ENCODE data around the gene RHOF. TPM values are rescaled to one million over a fixed set of nuclear protein-coding genes. Genes with fewer than 3 reads are reported as not detected.
A peak's percentile ranks its signal among the peaks of the same experiment; 100 is the strongest.
"Not testable (repeated sequence)": the region's sequence is repeated elsewhere in the genome, so short reads cannot be mapped to it uniquely, and the experiment has no call there.

The RHOF gene
- total RNA-seq, 1 experiment from 2014 or later, result 1.6 TPM

GRCh38 chr12:121796855-121797751 lies 3.6 kb upstream of the RHOF start:
- Histone ChIP-seq H3K36me3 (peaks cover 42% of the 10 kb centered on the region), H3K4me3 (no peak overlapping the region), H3K9me3 (replicated peaks) (0 out of 2 replicates have a peak, but pooled peaks cover 2% of the 10 kb centered on the region), H3K27ac (no peak overlapping the region), H3K4me1 (replicated peaks) (peaks cover 65% of the 10 kb centered on the region), H3K27me3 (replicated peaks) (no peaks in the 10 kb centered on the region)
- no peak for DNase-seq (ENCODE audit: low read depth in 1 of 2, low spot score in 2 of 2)

- Histone ChIP-seq H3K27me3 (replicated peaks) (no peaks in the 10 kb centered on the region), H3K36me3 (peaks cover 35% of the 10 kb centered on the region), H3K27ac (peak overlapping the region; percentile 33), H3K9me3 (replicated peaks) (0 out of 2 replicates have a peak, but pooled peaks cover 2% of the 10 kb centered on the region), H3K4me3 (peak overlapping the region; percentile 38), H3K4me1 (replicated peaks) (peaks cover 47% of the 10 kb centered on the region)
- peak; percentile 78 to 80 for DNase-seq (ENCODE audit: low read depth in 1 of 2, low spot score in 2 of 2)
These were observed 1.8 kb upstream of the RHOF start for GRCh38 chr12:121795034-121795968.

- Histone ChIP-seq H3K36me3 (peaks cover 35% of the 10 kb centered on the region), H3K27me3 (replicated peaks) (no peaks in the 10 kb centered on the region), H3K27ac (peak overlapping the region; percentile 33), H3K4me3 (peak overlapping the region; percentile 38), H3K9me3 (replicated peaks) (0 out of 2 replicates have a peak, but pooled peaks cover 2% of the 10 kb centered on the region), H3K4me1 (replicated peaks) (peaks cover 42% of the 10 kb centered on the region)
- DNase-seq (ENCODE audit: low read depth in 1 of 2, low spot score in 2 of 2), result peak in 1 of 2 experiments; percentile 66
These were observed 1.1 kb upstream of the RHOF start for GRCh38 chr12:121794534-121795033.

DNA sequence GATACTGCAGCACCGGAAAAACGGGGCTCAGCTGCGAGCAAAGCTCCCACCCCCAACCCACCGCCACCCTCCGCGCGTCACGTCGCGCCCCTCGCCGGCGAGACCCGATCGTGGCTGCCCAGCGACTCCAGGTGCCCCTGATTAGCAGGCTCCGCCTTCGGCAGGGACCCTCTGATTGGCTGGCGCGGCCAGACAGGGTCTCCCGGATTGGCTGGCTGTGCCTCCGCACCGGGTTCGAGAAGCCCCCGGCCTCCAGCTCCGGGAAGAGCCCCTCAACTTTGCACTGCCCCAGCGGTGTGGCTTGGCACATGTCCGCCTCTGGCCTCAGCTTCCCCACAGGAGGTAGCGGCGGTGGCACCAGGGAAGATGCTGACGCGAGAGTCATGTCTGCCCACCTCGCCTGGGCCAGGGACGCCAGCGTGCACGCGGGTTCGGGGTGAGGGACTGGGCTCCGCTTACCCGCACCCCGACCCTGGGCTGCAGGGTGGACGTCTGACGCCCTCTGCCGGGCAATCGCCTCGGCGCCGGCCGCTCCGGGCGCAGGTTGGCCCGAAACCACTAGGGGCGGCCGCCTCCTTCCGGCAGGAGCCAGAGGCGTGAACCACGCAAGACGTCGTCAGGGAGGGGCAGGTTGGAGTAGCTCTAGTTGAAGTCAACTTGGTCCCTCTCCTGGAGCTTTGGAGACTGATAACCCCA lies 498 bp upstream of the RHOF start:
- no peaks in the 10 kb centered on the region for H3K27me3 ChIP-seq (replicated peaks)
- peaks cover 31% of the 10 kb centered on the region for H3K36me3 ChIP-seq
- H3K4me3 ChIP-seq, result peak overlapping the region; percentile 38
- H3K27ac ChIP-seq, result no peak overlapping the region
- 0 out of 2 replicates have a peak, but pooled peaks cover 2% of the 10 kb centered on the region for H3K9me3 ChIP-seq (replicated peaks)
- DNase-seq (ENCODE audit: low read depth in 1 of 2, low spot score in 2 of 2), result peak; percentile 90 to 93
- H3K4me1 ChIP-seq (replicated peaks), result peaks cover 37% of the 10 kb centered on the region

- H3K27ac ChIP-seq, result no peak overlapping the region
- H3K9me3 ChIP-seq (replicated peaks), result 0 out of 2 replicates have a peak, but pooled peaks cover 2% of the 10 kb centered on the region
- peaks cover 20% of the 10 kb centered on the region for H3K36me3 ChIP-seq
- no peak for DNase-seq (ENCODE audit: low read depth in 1 of 2, low spot score in 2 of 2)
- peaks cover 27% of the 10 kb centered on the region for H3K4me1 ChIP-seq (replicated peaks)
- no peaks in the 10 kb centered on the region for H3K27me3 ChIP-seq (replicated peaks)
- H3K4me3 ChIP-seq, result peak overlapping the region; percentile 38
These were observed 665 bp downstream of the RHOF start for GRCh38 chr12:121792607-121793439.

GRCh38 chr12:121791671-121792551 lies 1.6 kb downstream of the RHOF start:
- no peak for DNase-seq (ENCODE audit: low read depth in 1 of 2, low spot score in 2 of 2)
- H3K27me3 ChIP-seq (replicated peaks), result no peaks in the 10 kb centered on the region
- no peak overlapping the region for H3K4me3 ChIP-seq
- no peak overlapping the region for H3K27ac ChIP-seq
- 0 out of 2 replicates have a peak, but pooled peaks cover 2% of the 10 kb centered on the region for H3K9me3 ChIP-seq (replicated peaks)
- H3K36me3 ChIP-seq, result peaks cover 15% of the 10 kb centered on the region
- peaks cover 27% of the 10 kb centered on the region for H3K4me1 ChIP-seq (replicated peaks)

DNA sequence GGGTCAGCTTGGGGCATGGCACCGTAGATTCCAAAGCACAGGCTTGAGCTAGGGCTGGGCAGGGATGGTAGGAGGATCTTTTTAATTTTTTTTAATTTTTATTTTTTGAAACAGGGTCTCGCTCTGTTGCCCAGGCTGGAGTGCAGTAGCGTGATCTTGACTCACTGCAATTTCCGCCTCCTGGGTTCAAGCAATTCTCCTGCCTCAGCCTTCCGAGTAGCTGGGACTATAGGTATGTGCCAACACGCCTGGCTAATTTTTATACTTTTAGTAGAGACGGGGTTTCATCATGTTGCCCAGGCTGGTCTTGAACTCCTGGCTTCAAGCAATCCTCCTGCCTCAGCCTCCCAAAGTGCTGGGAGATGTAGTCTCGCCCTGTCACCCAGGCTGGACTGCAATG lies 2.7 kb downstream of the RHOF start:
- not testable (repeated sequence) for H3K27me3 ChIP-seq (replicated peaks)

GRCh38 chr12:121789800-121790728 lies 3.4 kb downstream of the RHOF start:
- H3K27me3 ChIP-seq (replicated peaks), result no peaks in the 10 kb centered on the region
- peaks cover 27% of the 10 kb centered on the region for H3K4me1 ChIP-seq (replicated peaks)
- no peak overlapping the region for H3K4me3 ChIP-seq
- H3K9me3 ChIP-seq (replicated peaks), result 0 out of 2 replicates have a peak, but pooled peaks cover 2% of the 10 kb centered on the region
- no peak for DNase-seq (ENCODE audit: low read depth in 1 of 2, low spot score in 2 of 2)
- no peak overlapping the region for H3K27ac ChIP-seq
- peaks cover under 1% of the 10 kb centered on the region for H3K36me3 ChIP-seq

More for the DNA sequence above, 2.7 kb downstream of the RHOF start:
- not testable (repeated sequence) for DNase-seq (ENCODE audit: low read depth in 1 of 2, low spot score in 2 of 2); H3K36me3 ChIP-seq; H3K27ac ChIP-seq; H3K4me3 ChIP-seq; H3K9me3 ChIP-seq (replicated peaks)
- H3K4me1 ChIP-seq (replicated peaks), result peaks cover 33% of the 10 kb centered on the region

- peaks cover 25% of the 10 kb centered on the region for H3K4me1 ChIP-seq (replicated peaks)
- no peak for DNase-seq (ENCODE audit: low read depth in 1 of 2, low spot score in 2 of 2)
- no peaks in the 10 kb centered on the region for H3K27me3 ChIP-seq (replicated peaks)
These were observed 4.2 kb downstream of the RHOF start for GRCh38 chr12:121789233-121789781.

DNA sequence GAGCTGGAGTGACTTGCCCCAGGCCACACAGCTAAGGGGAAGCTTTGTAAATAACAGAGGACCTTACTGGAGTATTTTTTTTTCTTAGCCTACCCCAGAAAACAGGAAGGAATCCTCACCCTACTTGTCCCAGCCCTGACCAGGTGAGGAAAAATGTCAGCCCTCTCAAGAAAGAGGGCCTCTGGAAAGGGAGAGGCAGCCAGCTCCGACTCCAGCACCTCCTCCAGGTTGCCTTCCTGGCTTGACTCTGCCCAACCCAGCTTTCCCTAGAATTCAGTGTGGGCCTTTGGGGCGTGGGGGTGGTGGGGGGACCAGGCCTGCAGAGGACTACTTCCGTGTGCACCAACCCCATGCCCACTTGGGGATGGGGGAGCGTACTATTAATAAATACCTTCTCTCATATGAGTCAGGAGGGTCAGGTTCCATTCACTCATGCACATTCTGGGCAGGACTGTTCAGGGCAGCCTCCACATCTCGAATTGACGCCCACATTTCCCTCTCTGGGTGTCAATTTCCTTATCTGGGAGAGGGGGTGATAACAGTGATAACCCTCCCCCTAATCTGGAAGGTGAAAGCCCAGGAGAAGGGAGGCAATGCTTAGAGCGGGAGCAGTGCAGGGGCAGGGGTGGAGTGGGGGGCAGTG lies 5.2 kb downstream of the RHOF start:
- Histone ChIP-seq H3K4me1 (replicated peaks) (peaks cover 23% of the 10 kb centered on the region), H3K4me3 (no peak overlapping the region), H3K36me3 (no peaks in the 10 kb centered on the region), H3K27ac (no peak overlapping the region), H3K27me3 (replicated peaks) (no peaks in the 10 kb centered on the region), H3K9me3 (replicated peaks) (0 out of 2 replicates have a peak, but pooled peaks cover under 1% of the 10 kb centered on the region)
- DNase-seq (ENCODE audit: low read depth in 1 of 2, low spot score in 2 of 2), result no peak

More at GRCh38 chr12:121789233-121789781, 4.2 kb downstream of the RHOF start:
- Histone ChIP-seq H3K36me3 (no peaks in the 10 kb centered on the region), H3K4me3 (no peak overlapping the region), H3K9me3 (replicated peaks) (0 out of 2 replicates have a peak, but pooled peaks cover 2% of the 10 kb centered on the region), H3K27ac (no peak overlapping the region)
